ENCODE results near the gene PRR35.
"Not testable (repeated sequence)": the region's sequence is repeated elsewhere in the genome, so short reads cannot be mapped to it uniquely, and the experiment has no call there.

PRR35 gene

GRCh38 chr16:596736-597060 lies 36.5 kb downstream of the PRR35 start:
- Histone ChIP-seq H3K27ac (ENCODE audit: low read depth, low read length, poor library complexity, severe bottlenecking) (no peak overlapping the region), H3K4me3 (ENCODE audit: low read depth, low read length, poor library complexity, severe bottlenecking) (no peak overlapping the region), H3K4me1 (ENCODE audit: insufficient read depth, low read length, severe bottlenecking) (peaks cover 18% of the 10 kb centered on the region), H3K9me3 (ENCODE audit: low read length) (no peaks in the 10 kb centered on the region), H3K79me2 (ENCODE audit: insufficient read depth, low read length) (no peaks in the 10 kb centered on the region), H3K4me2 (ENCODE audit: low read length) (no peak overlapping the region), H2AFZ (ENCODE audit: low read length) (no peak overlapping the region), H4K20me1 (ENCODE audit: insufficient read depth, low read length) (no peaks in the 10 kb centered on the region), H3K9ac (ENCODE audit: low read length) (no peak overlapping the region), H3K9me2 (ENCODE audit: low read depth, low read length) (no peaks in the 10 kb centered on the region), H3F3A (ENCODE audit: insufficient read depth, low read length) (no peaks in the 10 kb centered on the region), H3K27me3 (ENCODE audit: insufficient read depth, low read length) (no peaks in the 10 kb centered on the region), H3K36me3 (ENCODE audit: insufficient read depth, low read length) (peaks cover 3% of the 10 kb centered on the region; the same call in 1 of the 2 replicates)
- no peak for TF ChIP-seq EZH2 (IDR thresholded peaks at IDR 0.05; ENCODE audit: borderline replicate concordance, low read length)
- TF ChIP-seq, protein P1, sequence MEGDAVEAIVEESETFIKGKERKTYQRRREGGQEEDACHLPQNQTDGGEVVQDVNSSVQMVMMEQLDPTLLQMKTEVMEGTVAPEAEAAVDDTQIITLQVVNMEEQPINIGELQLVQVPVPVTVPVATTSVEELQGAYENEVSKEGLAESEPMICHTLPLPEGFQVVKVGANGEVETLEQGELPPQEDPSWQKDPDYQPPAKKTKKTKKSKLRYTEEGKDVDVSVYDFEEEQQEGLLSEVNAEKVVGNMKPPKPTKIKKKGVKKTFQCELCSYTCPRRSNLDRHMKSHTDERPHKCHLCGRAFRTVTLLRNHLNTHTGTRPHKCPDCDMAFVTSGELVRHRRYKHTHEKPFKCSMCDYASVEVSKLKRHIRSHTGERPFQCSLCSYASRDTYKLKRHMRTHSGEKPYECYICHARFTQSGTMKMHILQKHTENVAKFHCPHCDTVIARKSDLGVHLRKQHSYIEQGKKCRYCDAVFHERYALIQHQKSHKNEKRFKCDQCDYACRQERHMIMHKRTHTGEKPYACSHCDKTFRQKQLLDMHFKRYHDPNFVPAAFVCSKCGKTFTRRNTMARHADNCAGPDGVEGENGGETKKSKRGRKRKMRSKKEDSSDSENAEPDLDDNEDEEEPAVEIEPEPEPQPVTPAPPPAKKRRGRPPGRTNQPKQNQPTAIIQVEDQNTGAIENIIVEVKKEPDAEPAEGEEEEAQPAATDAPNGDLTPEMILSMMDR (IDR thresholded peaks at IDR 0.05; ENCODE audit: low read length), result no peak

GRCh38 chr16:597655-598054 lies 37.5 kb downstream of the PRR35 start:
- H3K79me2 ChIP-seq (ENCODE audit: insufficient read depth, low read length); H3F3A ChIP-seq (ENCODE audit: insufficient read depth, low read length); H2AFZ ChIP-seq (ENCODE audit: low read length); H3K9ac ChIP-seq (ENCODE audit: low read length); H3K4me2 ChIP-seq (ENCODE audit: low read length); H3K36me3 ChIP-seq (ENCODE audit: insufficient read depth, low read length); H3K27ac ChIP-seq (ENCODE audit: low read depth, low read length, poor library complexity, severe bottlenecking); H3K27me3 ChIP-seq (ENCODE audit: insufficient read depth, low read length); H3K4me3 ChIP-seq (ENCODE audit: low read depth, low read length, poor library complexity, severe bottlenecking); H4K20me1 ChIP-seq (ENCODE audit: insufficient read depth, low read length); H3K9me3 ChIP-seq (ENCODE audit: low read length); H3K9me2 ChIP-seq (ENCODE audit: low read depth, low read length): not testable (repeated sequence)
- peaks cover 13% of the 10 kb centered on the region for H3K4me1 ChIP-seq (ENCODE audit: insufficient read depth, low read length, severe bottlenecking)

DNA sequence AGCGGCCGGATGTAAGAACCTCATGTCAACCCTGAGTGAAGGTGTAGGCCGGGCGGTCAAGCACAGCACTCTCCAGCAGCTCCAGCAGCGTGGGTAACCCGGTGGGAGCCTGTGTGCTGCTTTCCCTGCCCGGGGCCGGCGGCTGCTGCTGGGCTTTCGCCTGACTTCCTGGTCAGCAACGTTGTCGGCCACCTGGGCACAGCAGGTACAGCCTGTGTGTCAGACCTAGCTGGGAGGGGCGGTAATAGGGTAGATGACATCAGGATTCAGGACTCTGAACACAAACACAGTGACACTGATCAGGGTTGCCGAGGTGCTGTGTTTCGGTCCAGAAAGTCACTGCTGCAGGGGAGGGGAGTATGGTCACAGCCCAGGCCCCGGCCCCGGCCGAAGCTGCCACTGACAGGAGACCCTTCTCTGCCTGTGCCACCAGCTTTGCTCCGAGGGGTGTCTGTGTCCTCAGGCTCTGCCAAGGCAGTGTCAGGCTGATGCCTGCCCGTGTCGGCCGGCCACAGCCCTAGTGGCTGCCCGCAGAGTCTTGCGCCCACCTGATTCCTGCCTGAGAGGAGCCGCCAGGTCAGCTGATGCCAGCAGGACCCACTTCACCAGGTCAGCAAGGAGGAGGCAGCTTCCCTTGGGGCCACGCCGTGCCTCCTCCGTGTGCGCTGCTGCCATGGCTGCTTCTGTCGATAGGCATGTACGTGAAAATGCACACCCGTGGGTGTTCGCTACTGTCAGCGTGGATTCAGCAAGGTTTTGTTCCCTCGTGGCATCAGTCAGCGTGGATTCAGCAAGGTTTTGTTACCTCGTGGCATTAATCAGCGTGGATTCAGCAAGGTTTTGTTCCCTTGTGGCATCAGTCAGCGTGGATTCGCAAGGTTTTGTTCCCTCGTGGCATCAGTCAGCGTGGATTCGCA lies 38.9 kb downstream of the PRR35 start:
- no peaks in the 10 kb centered on the region for H3K79me2 ChIP-seq (ENCODE audit: insufficient read depth, low read length)
- TF ChIP-seq EZH2 (IDR thresholded peaks at IDR 0.05; ENCODE audit: borderline replicate concordance, low read length), result no peak
- TF ChIP-seq, protein P1 (IDR thresholded peaks at IDR 0.05; ENCODE audit: low read length), result no peak
- H3K9me2 ChIP-seq (ENCODE audit: low read depth, low read length), result no peaks in the 10 kb centered on the region
- H3K27me3 ChIP-seq (ENCODE audit: insufficient read depth, low read length), result no peaks in the 10 kb centered on the region
- H3K27ac ChIP-seq (ENCODE audit: low read depth, low read length, poor library complexity, severe bottlenecking), result no peak overlapping the region
- H2AFZ ChIP-seq (ENCODE audit: low read length), result no peak overlapping the region
- H3F3A ChIP-seq (ENCODE audit: insufficient read depth, low read length), result no peaks in the 10 kb centered on the region
- H3K9me3 ChIP-seq (ENCODE audit: low read length), result no peaks in the 10 kb centered on the region
- H3K4me2 ChIP-seq (ENCODE audit: low read length), result no peak overlapping the region
- H3K9ac ChIP-seq (ENCODE audit: low read length), result no peak overlapping the region
- peaks cover 3% of the 10 kb centered on the region; the same call in 1 of the 2 replicates for H3K36me3 ChIP-seq (ENCODE audit: insufficient read depth, low read length)
- no peak overlapping the region for H3K4me3 ChIP-seq (ENCODE audit: low read depth, low read length, poor library complexity, severe bottlenecking)
- no peaks in the 10 kb centered on the region for H4K20me1 ChIP-seq (ENCODE audit: insufficient read depth, low read length)
- H3K4me1 ChIP-seq (ENCODE audit: insufficient read depth, low read length, severe bottlenecking), result no peaks in the 10 kb centered on the region

DNA sequence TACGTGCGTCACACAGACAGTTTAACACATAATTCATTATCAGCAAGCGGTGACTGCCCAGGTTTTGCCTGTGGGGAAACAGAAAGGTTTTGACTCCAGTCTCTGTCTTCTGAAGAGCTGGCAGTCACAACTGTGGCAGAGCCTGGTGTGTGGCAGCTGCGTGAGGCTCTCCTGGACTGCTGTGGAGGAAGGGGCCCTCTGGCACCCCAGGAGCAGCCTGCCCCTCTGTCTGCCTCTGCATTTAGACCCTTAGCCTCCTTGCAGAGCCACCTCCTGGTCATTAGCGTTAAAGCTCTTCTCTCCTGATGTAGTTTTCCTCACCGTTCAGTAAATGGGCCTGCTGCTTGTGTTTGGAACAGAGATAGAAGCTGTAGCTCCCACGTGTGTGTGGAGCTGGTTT lies 40.6 kb downstream of the PRR35 start:
- H3K79me2 ChIP-seq (ENCODE audit: insufficient read depth, low read length), result no peaks in the 10 kb centered on the region
- H3K4me3 ChIP-seq (ENCODE audit: low read depth, low read length, poor library complexity, severe bottlenecking), result no peak overlapping the region
- peaks cover 3% of the 10 kb centered on the region for H3K36me3 ChIP-seq (ENCODE audit: insufficient read depth, low read length)
- H3K9me2 ChIP-seq (ENCODE audit: low read depth, low read length), result no peaks in the 10 kb centered on the region
- no peak overlapping the region for H3K4me2 ChIP-seq (ENCODE audit: low read length)
- H4K20me1 ChIP-seq (ENCODE audit: insufficient read depth, low read length), result no peaks in the 10 kb centered on the region
- H3K9me3 ChIP-seq (ENCODE audit: low read length), result peaks cover 4% of the 10 kb centered on the region; the same call in 1 of the 2 replicates
- no peak for TF ChIP-seq EZH2 (IDR thresholded peaks at IDR 0.05; ENCODE audit: borderline replicate concordance, low read length)
- TF ChIP-seq, protein P1 (IDR thresholded peaks at IDR 0.05; ENCODE audit: low read length), result peak; percentile 57
- no peak overlapping the region for H3K9ac ChIP-seq (ENCODE audit: low read length)
- no peaks in the 10 kb centered on the region for H3F3A ChIP-seq (ENCODE audit: insufficient read depth, low read length)
- H3K4me1 ChIP-seq (ENCODE audit: insufficient read depth, low read length, severe bottlenecking), result no peaks in the 10 kb centered on the region
- H3K27ac ChIP-seq (ENCODE audit: low read depth, low read length, poor library complexity, severe bottlenecking), result no peak overlapping the region
- H2AFZ ChIP-seq (ENCODE audit: low read length), result no peak overlapping the region
- H3K27me3 ChIP-seq (ENCODE audit: insufficient read depth, low read length), result no peaks in the 10 kb centered on the region

Measured in OCI-LY1 (cell line).